Vagina (tissue), 2 donors: ENCODE results near the gene ZNF76.

ENCODE experiments used
- CTCF ChIP-seq, 3 experiments: fragments of 450-650 bp in 2 of 3; fragments of 200-600 bp in 1 of 3; sonication (generic) in 1 of 3; IDR thresholded peaks; one replicate each; pipeline ENCODE4 v1.5.1; 2017 to 2019; ENCODE audit warnings: antibody characterized with exemption in 3 of 3, mild to moderate bottlenecking in 2 of 3, moderate library complexity in 2 of 3
- POLR2A ChIP-seq, 2 donors: fragments of 450-650 bp; IDR thresholded peaks; one replicate each; pipeline ENCODE4 v1.6.1; 2017; ENCODE audit warnings: antibody characterized with exemption in 2 of 2, mild to moderate bottlenecking in 2 of 2, moderate library complexity in 2 of 2
- POLR2AphosphoS5 ChIP-seq, 2 donors: sonication (generic); formaldehyde crosslinking; IDR thresholded peaks; one replicate each; pipeline ENCODE4 v1.9.0; 2017; ENCODE audit warnings: antibody characterized with exemption in 2 of 2, mild to moderate bottlenecking in 2 of 2, low read depth in 1 of 2; ENCODE audit not compliant: insufficient read depth in 1 of 2

GRCh38 chr6:35293681-35294080 lies 34.1 kb downstream of the ZNF76 start:
- TF ChIP-seq POLR2A (IDR thresholded peaks at IDR 0.05), result no peak
- TF ChIP-seq CTCF (IDR thresholded peaks at IDR 0.05), result no peak
- no peak for TF ChIP-seq POLR2AphosphoS5 (IDR thresholded peaks at IDR 0.05; ENCODE audit: insufficient read depth in 1 of 2, low read depth in 1 of 2)
